ENCODE measurements around the gene ZNF318. TPM values are rescaled to one million over a fixed set of nuclear protein-coding genes. Genes with fewer than 3 reads are reported as not detected.

Gene ZNF318
- total RNA-seq, 1 experiment from 2014 or later: 17.1 TPM

GRCh38 chr6:43307451-43308100 lies 61.9 kb downstream of the ZNF318 start:
- Histone ChIP-seq H3K36me3 (ENCODE audit: low read depth) (no peaks in the 10 kb centered on the region), H3F3A (ENCODE audit: insufficient read depth, low read depth) (no peaks in the 10 kb centered on the region), H3K9me2 (ENCODE audit: insufficient read depth) (no peaks in the 10 kb centered on the region), H3K27ac (no peak overlapping the region), H3K79me2 (ENCODE audit: low read depth) (no peaks in the 10 kb centered on the region), H4K20me1 (ENCODE audit: insufficient read depth) (no peaks in the 10 kb centered on the region), H2AFZ (no peak overlapping the region), H3K4me1 (replicated peaks; ENCODE audit: insufficient read depth) (peaks cover 15% of the 10 kb centered on the region), H3K4me2 (0 out of 2 replicates have a peak overlapping the region, but pooled peaks have one; percentile 78), H3K27me3 (ENCODE audit: insufficient read depth, low read depth) (no peaks in the 10 kb centered on the region), H3K9me3 (ENCODE audit: insufficient read depth, low read depth) (no peaks in the 10 kb centered on the region), H3K4me3 (no peak overlapping the region)
- no peak for DNase-seq
- intact Hi-C loops (cut with micrococcal nuclease; ENCODE audit: unreplicated experiment): loop anchor here (5.0 kb wide), 1 partner anchor 190 kb away; no protein-coding TSS in a partner anchor
- TF ChIP-seq, protein P1, sequence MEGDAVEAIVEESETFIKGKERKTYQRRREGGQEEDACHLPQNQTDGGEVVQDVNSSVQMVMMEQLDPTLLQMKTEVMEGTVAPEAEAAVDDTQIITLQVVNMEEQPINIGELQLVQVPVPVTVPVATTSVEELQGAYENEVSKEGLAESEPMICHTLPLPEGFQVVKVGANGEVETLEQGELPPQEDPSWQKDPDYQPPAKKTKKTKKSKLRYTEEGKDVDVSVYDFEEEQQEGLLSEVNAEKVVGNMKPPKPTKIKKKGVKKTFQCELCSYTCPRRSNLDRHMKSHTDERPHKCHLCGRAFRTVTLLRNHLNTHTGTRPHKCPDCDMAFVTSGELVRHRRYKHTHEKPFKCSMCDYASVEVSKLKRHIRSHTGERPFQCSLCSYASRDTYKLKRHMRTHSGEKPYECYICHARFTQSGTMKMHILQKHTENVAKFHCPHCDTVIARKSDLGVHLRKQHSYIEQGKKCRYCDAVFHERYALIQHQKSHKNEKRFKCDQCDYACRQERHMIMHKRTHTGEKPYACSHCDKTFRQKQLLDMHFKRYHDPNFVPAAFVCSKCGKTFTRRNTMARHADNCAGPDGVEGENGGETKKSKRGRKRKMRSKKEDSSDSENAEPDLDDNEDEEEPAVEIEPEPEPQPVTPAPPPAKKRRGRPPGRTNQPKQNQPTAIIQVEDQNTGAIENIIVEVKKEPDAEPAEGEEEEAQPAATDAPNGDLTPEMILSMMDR (conservative IDR thresholded peaks at IDR 0.05): no peak
- no peak for TF ChIP-seq EZH2 (IDR thresholded peaks at IDR 0.05; ENCODE audit: low read depth)
- BruUV-seq (replicated peaks): no TSS peak
- ChIA-PET POLR2A (ENCODE audit: unreplicated experiment) (interaction anchor here (0.7 kb wide), 1 partner anchor 211 kb away, joined by 5 read pairs; no protein-coding TSS in a partner anchor), CTCF (interaction anchor here (0.6 to 0.7 kb wide), 4 partner anchors 27 to 151 kb away, joined by 3 to 9 read pairs (median 3); no protein-coding TSS in a partner anchor)

DNA sequence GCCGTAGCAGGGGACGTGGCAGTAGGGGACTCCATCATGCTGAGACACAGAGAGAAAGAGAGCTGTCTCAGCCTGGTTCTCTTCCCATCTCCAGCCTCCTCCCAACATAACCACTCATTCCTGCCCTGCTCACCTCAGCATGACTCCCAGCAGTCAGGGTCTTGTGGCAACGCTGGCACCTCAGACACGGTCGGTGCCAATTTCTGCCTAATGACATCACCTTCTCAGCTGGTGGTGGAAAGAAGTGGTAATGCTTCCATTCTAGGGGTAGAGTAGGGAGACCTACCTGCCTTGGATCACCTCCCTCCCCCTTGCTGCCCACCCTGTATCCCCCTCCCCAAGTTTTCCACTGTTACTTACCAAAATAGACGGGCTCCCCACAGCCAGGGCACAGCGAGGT lies 63.4 kb downstream of the ZNF318 start:
- no peaks in the 10 kb centered on the region for H4K20me1 ChIP-seq (ENCODE audit: insufficient read depth)
- no peaks in the 10 kb centered on the region for H3K36me3 ChIP-seq (ENCODE audit: low read depth)
- no peaks in the 10 kb centered on the region for H3K9me3 ChIP-seq (ENCODE audit: insufficient read depth, low read depth)
- POLR2A ChIA-PET (ENCODE audit: unreplicated experiment): no interaction called here
- no peak for DNase-seq
- H3K4me2 ChIP-seq: no peak overlapping the region
- H3F3A ChIP-seq (ENCODE audit: insufficient read depth, low read depth): no peaks in the 10 kb centered on the region
- CTCF ChIA-PET: no interaction called here
- H3K4me3 ChIP-seq: no peak overlapping the region
- no TSS peak for BruUV-seq (replicated peaks)
- TF ChIP-seq EZH2 (IDR thresholded peaks at IDR 0.05; ENCODE audit: low read depth): no peak
- TF ChIP-seq, protein P1 (conservative IDR thresholded peaks at IDR 0.05): no peak
- H3K27me3 ChIP-seq (ENCODE audit: insufficient read depth, low read depth): no peaks in the 10 kb centered on the region
- no peak overlapping the region for H2AFZ ChIP-seq
- H3K4me1 ChIP-seq (replicated peaks; ENCODE audit: insufficient read depth): peaks cover 15% of the 10 kb centered on the region
- no peaks in the 10 kb centered on the region for H3K79me2 ChIP-seq (ENCODE audit: low read depth)
- no peaks in the 10 kb centered on the region for H3K9me2 ChIP-seq (ENCODE audit: insufficient read depth)
- no peak overlapping the region for H3K27ac ChIP-seq
- intact Hi-C loops (cut with micrococcal nuclease; ENCODE audit: unreplicated experiment): loop anchor here (5.0 kb wide), 1 partner anchor 191 kb away; no protein-coding TSS in a partner anchor

GRCh38 chr6:43304882-43305281 lies 64.6 kb downstream of the ZNF318 start:
- Histone ChIP-seq H3K36me3 (ENCODE audit: low read depth) (no peaks in the 10 kb centered on the region), H3K27ac (no peak overlapping the region), H3K4me2 (no peak overlapping the region), H3K9me2 (ENCODE audit: insufficient read depth) (no peaks in the 10 kb centered on the region), H3K4me3 (no peak overlapping the region), H4K20me1 (ENCODE audit: insufficient read depth) (no peaks in the 10 kb centered on the region), H3K27me3 (ENCODE audit: insufficient read depth, low read depth) (no peaks in the 10 kb centered on the region), H3K79me2 (ENCODE audit: low read depth) (no peaks in the 10 kb centered on the region), H3K9me3 (ENCODE audit: insufficient read depth, low read depth) (no peaks in the 10 kb centered on the region), H3F3A (ENCODE audit: insufficient read depth, low read depth) (no peaks in the 10 kb centered on the region), H3K4me1 (replicated peaks; ENCODE audit: insufficient read depth) (peaks cover 6% of the 10 kb centered on the region; the same call in 1 of the 2 replicates), H2AFZ (no peak overlapping the region)
- ChIA-PET CTCF (no interaction called here), POLR2A (ENCODE audit: unreplicated experiment) (no interaction called here)
- DNase-seq: no peak
- intact Hi-C loops (cut with micrococcal nuclease; ENCODE audit: unreplicated experiment): loop anchor here (5.0 kb wide), 1 partner anchor 192 kb away; no protein-coding TSS in a partner anchor
- BruUV-seq (replicated peaks): no TSS peak
- TF ChIP-seq EZH2 (IDR thresholded peaks at IDR 0.05; ENCODE audit: low read depth): no peak
- TF ChIP-seq, protein P1 (conservative IDR thresholded peaks at IDR 0.05): no peak

All from PC-9 (cell line).